MM.1S (cell line): Measurements from ENCODE around the gene GUCD1.

ENCODE experiments used
- CTCF ChIP-seq: fragments of 300-600 bp; sonication (generic); IDR thresholded peaks from 2 replicates; pipeline ENCODE4 v1.5.1; 2016; ENCODE audit warnings: antibody characterized with exemption, low read length, mixed read lengths
- EZH2 ChIP-seq: fragments of 300-600 bp; sonication (generic); optimal IDR thresholded peaks from 2 replicates; pipeline ENCODE3; 2017; ENCODE audit warnings: low read depth, mild to moderate bottlenecking, antibody characterized with exemption, low read length, mixed read lengths
- EZH2phosphoT487 ChIP-seq: fragments of 300-600 bp; sonication (generic); IDR thresholded peaks from 2 replicates; pipeline ENCODE4 v1.6.1; 2018; ENCODE audit warnings: antibody characterized with exemption, low read length

- TF ChIP-seq EZH2 (no peak), CTCF (no peak), EZH2phosphoT487 (no peak)
Observed at GRCh38 chr22:24540470-24540869, 14.5 kb downstream of the GUCD1 start.
